Measurements from ENCODE around the gene CSNK2B.

DNA sequence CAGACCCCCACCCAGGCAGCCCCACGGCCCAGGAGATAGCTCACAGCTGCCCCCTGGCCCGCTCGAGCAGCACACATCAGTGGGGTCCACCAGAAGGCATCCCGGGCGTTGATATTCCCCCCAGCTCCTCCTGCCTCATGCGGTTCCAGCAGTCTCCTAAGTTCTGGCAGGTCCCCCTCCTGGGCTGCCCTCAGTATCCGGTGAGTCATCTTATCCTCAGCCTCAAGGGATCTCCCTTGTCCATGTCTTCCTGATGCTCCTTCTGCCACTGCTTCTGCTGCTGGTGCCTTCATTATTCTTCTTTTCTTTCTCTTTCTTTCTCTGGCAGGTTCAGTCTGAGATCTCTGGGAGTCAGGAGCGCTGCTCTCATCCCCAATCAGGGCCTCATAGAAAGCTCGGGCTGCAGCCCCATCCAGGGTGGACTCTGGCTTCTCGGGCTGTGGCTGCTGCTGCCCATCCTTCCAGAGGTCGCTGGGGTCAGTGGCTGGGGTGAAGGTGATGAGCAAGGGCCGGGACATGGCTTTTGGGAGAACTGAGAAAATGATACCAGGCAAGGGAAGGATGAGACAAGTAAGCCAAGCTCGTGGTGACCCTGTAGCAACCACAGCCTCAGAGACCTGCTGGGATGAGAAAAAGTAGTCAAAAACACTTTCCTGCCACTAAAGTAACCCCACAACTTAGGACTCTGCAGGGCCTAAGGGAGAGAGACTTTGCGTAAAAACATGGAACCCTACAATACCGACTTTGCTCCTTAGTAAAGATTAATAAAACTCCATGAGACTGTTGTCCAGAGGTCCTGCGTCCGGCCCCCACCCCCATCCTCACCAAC is 1.7 kb upstream of the CSNK2B start:
- TF ChIP-seq CTCF (conservative IDR thresholded peaks at IDR 0.05; ENCODE audit: low read depth, low read length) (no peak), EZH2phosphoT487 (IDR thresholded peaks at IDR 0.05; ENCODE audit: borderline replicate concordance, low read length) (no peak)
